Testis (tissue), 3 donors: Measurements from ENCODE around the gene KLHL6. TPM values are rescaled to one million over a fixed set of nuclear protein-coding genes. Genes with fewer than 3 reads are reported as not detected.

Experiments
- DNase-seq: peaks from one replicate; pipeline ENCODE4 v3.0.0-alpha.2; 2019
- H3K27ac ChIP-seq, 2 donors: fragments of 200-600 bp; sonication (generic); one replicate each; pipeline ENCODE4 v1.5.1; 2019
- H3K27me3 ChIP-seq: fragments of 200-600 bp; sonication (generic); one replicate; pipeline ENCODE4 v1.5.1; 2019
- H3K36me3 ChIP-seq: fragments of 200-600 bp; sonication (generic); one replicate; pipeline ENCODE4 v1.5.1; 2017; ENCODE audit warnings: low read depth; ENCODE audit errors: missing control alignments
- H3K4me1 ChIP-seq: fragments of 200-600 bp; sonication (generic); one replicate; pipeline ENCODE4 v1.5.1; 2019
- H3K4me3 ChIP-seq, 2 donors: fragments of 200-600 bp; sonication (generic); one replicate each; pipeline ENCODE4 v1.5.1; 2017 to 2019
- H3K9me3 ChIP-seq: fragments of 200-600 bp; sonication (generic); one replicate; pipeline ENCODE4 v1.5.1; 2017
- CTCF ChIP-seq, 3 experiments: fragments of 450-650 bp in 2 of 3; fragments of 200-600 bp in 1 of 3; sonication (generic) in 1 of 3; IDR thresholded peaks; one replicate each; pipeline ENCODE4 v1.5.1; 2016 to 2019; ENCODE audit warnings: antibody characterized with exemption in 3 of 3, mild to moderate bottlenecking in 2 of 3, moderate library complexity in 1 of 3
- POLR2A ChIP-seq: fragments of 450-650 bp; IDR thresholded peaks from one replicate; pipeline ENCODE4 v1.6.1; 2017; ENCODE audit warnings: antibody characterized with exemption, mild to moderate bottlenecking, moderate library complexity
- WGBS, 2 donors: methylation state at CpG; one replicate each; pipeline ENCODE4 v1.1.5; 2018; 5-methylcytosine and 5-hydroxymethylcytosine counted together
- intact Hi-C: fragments of 100-400 bp; cut with DNase I; formaldehyde crosslinking; loops from one replicate; pipeline ENCODE4 v1.15.1; 2023; ENCODE audit warnings: low total_unique reads
- polyA plus RNA-seq: library from polyadenylated mRNA; stranded (reverse); fragments of 350-450 nt; fragmentation: Illumina TruSeq; extraction: RNeasy Lipid Tissue Mini Kit (QIAGEN cat#74804); gene quantifications from one replicate; pipeline ENCODE4 v1.2.3, GENCODE V29; 2014; ENCODE audit warnings: low read depth, low replicate concordance; ENCODE audit not compliant: insufficient read depth
- total RNA-seq, 2 donors: library from RNA; depleted of rRNA; stranded (reverse); fragments of >200 nt; gene quantifications; one replicate each; pipeline ENCODE4 v1.2.3, GENCODE V29; 2016

The KLHL6 gene
- total and polyA plus RNA-seq, 3 donors from 2014 or later, result 0.55 to 1.5 (median 1.4) TPM

- 77 to 81% methylated on average over 10 of the region's 10 CpGs for WGBS, 2 donors
- Histone ChIP-seq H3K27me3 (no peaks in the 10 kb centered on the region), H3K4me1 (no peaks in the 10 kb centered on the region), H3K9me3 (no peaks in the 10 kb centered on the region), H3K27ac (no peak overlapping the region), H3K4me3 (no peak overlapping the region), H3K36me3 (no peaks in the 10 kb centered on the region)
- no peak for DNase-seq
- TF ChIP-seq POLR2A (no peak), CTCF (IDR thresholded peaks at IDR 0.05) (no peak)
- intact Hi-C loops, result no loop called here
Measured at GRCh38 chr3:183518491-183519251, 36.8 kb downstream of the KLHL6 start.

- no peaks in the 10 kb centered on the region for H3K9me3 ChIP-seq
- TF ChIP-seq POLR2A (no peak), CTCF (IDR thresholded peaks at IDR 0.05) (no peak)
- H3K36me3 ChIP-seq, result no peaks in the 10 kb centered on the region
- no peaks in the 10 kb centered on the region for H3K4me1 ChIP-seq
- no peak overlapping the region for H3K27ac ChIP-seq
- H3K4me3 ChIP-seq, result no peak overlapping the region
- no peak for DNase-seq
- 92% methylated on average over 4 of the region's 4 CpGs for WGBS, 2 donors
- no peaks in the 10 kb centered on the region for H3K27me3 ChIP-seq
- intact Hi-C loops, result no loop called here
Measured at GRCh38 chr3:183517607-183518006, 37.9 kb downstream of the KLHL6 start.

- Histone ChIP-seq H3K4me3 (no peak overlapping the region), H3K9me3 (no peaks in the 10 kb centered on the region), H3K36me3 (no peaks in the 10 kb centered on the region), H3K27ac (no peak overlapping the region), H3K4me1 (peaks cover 8% of the 10 kb centered on the region), H3K27me3 (no peaks in the 10 kb centered on the region)
- TF ChIP-seq POLR2A (no peak), CTCF (IDR thresholded peaks at IDR 0.05) (no peak)
- no peak for DNase-seq
- intact Hi-C loops, result no loop called here
- 83 to 84% methylated on average over 9 of the region's 9 CpGs for WGBS, 2 donors
Measured at GRCh38 chr3:183515968-183516851, 39.3 kb downstream of the KLHL6 start.

- H3K4me1 ChIP-seq, result peaks cover 13% of the 10 kb centered on the region
Measured at GRCh38 chr3:183514021-183514420, 41.5 kb downstream of the KLHL6 start.

More at GRCh38 chr3:183514021-183514420, 41.5 kb downstream of the KLHL6 start:
- H3K4me3 ChIP-seq, result no peak overlapping the region
- H3K27ac ChIP-seq, result no peak overlapping the region
- no peaks in the 10 kb centered on the region for H3K27me3 ChIP-seq
- intact Hi-C loops, result no loop called here
- WGBS, 2 donors, result 63 to 70% methylated on average over 6 of the region's 6 CpGs
- TF ChIP-seq CTCF (IDR thresholded peaks at IDR 0.05), result no peak
- no peak for TF ChIP-seq POLR2A
- no peak for DNase-seq
- H3K9me3 ChIP-seq, result no peaks in the 10 kb centered on the region
- no peaks in the 10 kb centered on the region for H3K36me3 ChIP-seq
